ENCODE results near the gene PROSER2.

The PROSER2 gene

DNA sequence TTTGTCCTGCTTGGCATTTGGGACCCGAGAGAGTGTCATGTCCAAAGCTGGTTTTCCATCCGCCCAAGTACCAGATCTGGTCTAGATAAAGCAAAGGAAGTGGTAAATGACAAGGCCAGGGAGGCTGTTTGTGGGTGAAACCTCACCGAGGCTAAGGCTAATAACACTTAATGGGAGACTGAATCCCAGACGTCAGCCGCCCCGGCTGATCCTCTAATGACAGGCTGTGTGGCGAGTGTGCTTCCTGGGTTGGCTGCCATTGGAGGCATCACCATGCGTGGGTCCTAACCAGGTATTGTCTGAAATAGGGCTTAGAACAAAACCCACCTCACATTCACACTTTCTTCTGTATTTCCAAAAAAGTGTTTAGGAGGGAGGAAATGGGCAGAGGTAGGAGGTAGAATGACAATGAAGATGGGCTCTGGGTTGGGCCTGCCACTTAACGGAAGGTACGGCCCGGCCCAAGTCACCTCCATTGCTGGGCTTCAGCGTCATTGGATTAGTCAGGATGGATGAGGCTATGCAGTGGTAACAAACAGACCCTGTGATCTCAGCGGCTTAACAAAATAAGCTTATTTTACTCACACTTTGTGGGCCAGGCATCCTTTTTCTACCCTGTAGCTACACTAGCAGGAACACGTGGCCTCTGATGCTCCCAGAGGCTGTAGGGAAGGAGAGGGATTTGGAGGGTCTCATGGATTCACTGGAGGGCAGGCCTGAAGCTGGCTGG is 59.7 kb downstream of the PROSER2 start:
- TF ChIP-seq TCF4 (CRISPR knock-in tag; IDR thresholded peaks at IDR 0.05; ENCODE audit: borderline replicate concordance) (no peak), CSRNP3 (CRISPR knock-in tag; IDR thresholded peaks at IDR 0.05) (no peak), ZC3H10 (CRISPR knock-in tag; IDR thresholded peaks at IDR 0.05) (no peak), ARNTL (CRISPR knock-in tag; IDR thresholded peaks at IDR 0.05; ENCODE audit: borderline replicate concordance, low read depth) (no peak), ZNF8 (CRISPR knock-in tag; IDR thresholded peaks at IDR 0.05) (no peak), RARB (CRISPR knock-in tag; IDR thresholded peaks at IDR 0.05) (no peak), TOX (CRISPR knock-in tag; IDR thresholded peaks at IDR 0.05; ENCODE audit: borderline replicate concordance) (no peak), GLIS3 (CRISPR knock-in tag; IDR thresholded peaks at IDR 0.05) (no peak), CSDC2 (CRISPR knock-in tag; IDR thresholded peaks at IDR 0.05) (no peak), BACH2 (CRISPR knock-in tag; IDR thresholded peaks at IDR 0.05; ENCODE audit: borderline replicate concordance) (no peak), PATZ1 (CRISPR knock-in tag; IDR thresholded peaks at IDR 0.05; ENCODE audit: borderline replicate concordance) (no peak), ZFP30 (CRISPR knock-in tag; IDR thresholded peaks at IDR 0.05) (no peak), ZFP3 (CRISPR knock-in tag; IDR thresholded peaks at IDR 0.05) (no peak), PPARA (CRISPR knock-in tag; IDR thresholded peaks at IDR 0.05; ENCODE audit: borderline replicate concordance) (no peak), ZNF565 (CRISPR knock-in tag; conservative IDR thresholded peaks at IDR 0.05; ENCODE audit: low read depth) (no peak), ISL1 (CRISPR knock-in tag; IDR thresholded peaks at IDR 0.05) (no peak), OSR1 (CRISPR knock-in tag; IDR thresholded peaks at IDR 0.05) (no peak)
- TF ChIP-seq, protein P1, sequence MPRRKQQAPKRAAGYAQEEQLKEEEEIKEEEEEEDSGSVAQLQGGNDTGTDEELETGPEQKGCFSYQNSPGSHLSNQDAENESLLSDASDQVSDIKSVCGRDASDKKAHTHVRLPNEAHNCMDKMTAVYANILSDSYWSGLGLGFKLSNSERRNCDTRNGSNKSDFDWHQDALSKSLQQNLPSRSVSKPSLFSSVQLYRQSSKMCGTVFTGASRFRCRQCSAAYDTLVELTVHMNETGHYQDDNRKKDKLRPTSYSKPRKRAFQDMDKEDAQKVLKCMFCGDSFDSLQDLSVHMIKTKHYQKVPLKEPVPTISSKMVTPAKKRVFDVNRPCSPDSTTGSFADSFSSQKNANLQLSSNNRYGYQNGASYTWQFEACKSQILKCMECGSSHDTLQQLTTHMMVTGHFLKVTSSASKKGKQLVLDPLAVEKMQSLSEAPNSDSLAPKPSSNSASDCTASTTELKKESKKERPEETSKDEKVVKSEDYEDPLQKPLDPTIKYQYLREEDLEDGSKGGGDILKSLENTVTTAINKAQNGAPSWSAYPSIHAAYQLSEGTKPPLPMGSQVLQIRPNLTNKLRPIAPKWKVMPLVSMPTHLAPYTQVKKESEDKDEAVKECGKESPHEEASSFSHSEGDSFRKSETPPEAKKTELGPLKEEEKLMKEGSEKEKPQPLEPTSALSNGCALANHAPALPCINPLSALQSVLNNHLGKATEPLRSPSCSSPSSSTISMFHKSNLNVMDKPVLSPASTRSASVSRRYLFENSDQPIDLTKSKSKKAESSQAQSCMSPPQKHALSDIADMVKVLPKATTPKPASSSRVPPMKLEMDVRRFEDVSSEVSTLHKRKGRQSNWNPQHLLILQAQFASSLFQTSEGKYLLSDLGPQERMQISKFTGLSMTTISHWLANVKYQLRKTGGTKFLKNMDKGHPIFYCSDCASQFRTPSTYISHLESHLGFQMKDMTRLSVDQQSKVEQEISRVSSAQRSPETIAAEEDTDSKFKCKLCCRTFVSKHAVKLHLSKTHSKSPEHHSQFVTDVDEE (CRISPR knock-in tag; IDR thresholded peaks at IDR 0.05) = no peak
- TF ChIP-seq, protein P2, sequence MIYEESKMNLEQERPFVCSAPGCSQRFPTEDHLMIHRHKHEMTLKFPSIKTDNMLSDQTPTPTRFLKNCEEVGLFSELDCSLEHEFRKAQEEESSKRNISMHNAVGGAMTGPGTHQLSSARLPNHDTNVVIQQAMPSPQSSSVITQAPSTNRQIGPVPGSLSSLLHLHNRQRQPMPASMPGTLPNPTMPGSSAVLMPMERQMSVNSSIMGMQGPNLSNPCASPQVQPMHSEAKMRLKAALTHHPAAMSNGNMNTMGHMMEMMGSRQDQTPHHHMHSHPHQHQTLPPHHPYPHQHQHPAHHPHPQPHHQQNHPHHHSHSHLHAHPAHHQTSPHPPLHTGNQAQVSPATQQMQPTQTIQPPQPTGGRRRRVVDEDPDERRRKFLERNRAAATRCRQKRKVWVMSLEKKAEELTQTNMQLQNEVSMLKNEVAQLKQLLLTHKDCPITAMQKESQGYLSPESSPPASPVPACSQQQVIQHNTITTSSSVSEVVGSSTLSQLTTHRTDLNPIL (CRISPR knock-in tag; IDR thresholded peaks at IDR 0.05; ENCODE audit: low read depth) = no peak
- no peak for ATAC-seq

DNA sequence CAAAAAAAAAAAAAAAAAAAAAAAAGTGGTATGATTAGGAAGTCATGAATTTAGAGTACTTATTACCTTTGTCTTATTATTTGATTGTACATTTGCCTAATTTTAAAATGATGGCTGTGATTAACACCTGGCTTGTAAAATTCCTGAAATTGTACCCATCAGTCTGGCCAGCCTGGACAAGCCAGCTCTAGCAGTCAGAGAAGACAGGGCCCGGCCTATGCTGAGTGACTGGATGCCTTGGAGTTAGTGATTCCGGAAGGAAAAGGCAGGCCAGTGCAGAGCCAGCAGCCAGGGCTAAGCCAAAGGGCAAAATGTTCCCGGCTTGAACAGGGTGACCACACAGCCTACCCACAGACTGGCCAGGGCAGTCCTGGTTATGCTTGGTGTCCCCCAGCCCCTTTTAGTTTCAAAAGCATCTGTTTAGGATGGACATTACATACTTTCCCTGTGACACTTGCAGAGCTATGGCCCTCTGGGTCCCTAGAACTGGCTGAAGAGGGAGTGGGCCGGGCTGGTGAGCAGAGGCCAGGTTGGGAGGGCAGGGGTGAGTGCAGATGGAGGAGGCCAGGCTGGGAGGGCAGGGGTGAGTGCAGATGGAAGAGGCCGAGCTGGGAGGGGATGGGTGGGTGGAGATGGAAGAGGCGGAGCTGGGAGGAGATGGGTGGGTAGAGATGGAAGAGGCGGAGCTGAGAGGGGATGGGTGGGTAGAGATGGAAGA is 61.7 kb downstream of the PROSER2 start:
- ATAC-seq = no peak

More for the DNA sequence above, 61.7 kb downstream of the PROSER2 start:
- no peak for TF ChIP-seq CSDC2 (CRISPR knock-in tag; IDR thresholded peaks at IDR 0.05)
- no peak for TF ChIP-seq ZNF8 (CRISPR knock-in tag; IDR thresholded peaks at IDR 0.05)
- no peak for TF ChIP-seq GLIS3 (CRISPR knock-in tag; IDR thresholded peaks at IDR 0.05)
- TF ChIP-seq PATZ1 (CRISPR knock-in tag; IDR thresholded peaks at IDR 0.05; ENCODE audit: borderline replicate concordance) = no peak
